Measurements from ENCODE around the gene ITGB1.

ITGB1 gene

DNA sequence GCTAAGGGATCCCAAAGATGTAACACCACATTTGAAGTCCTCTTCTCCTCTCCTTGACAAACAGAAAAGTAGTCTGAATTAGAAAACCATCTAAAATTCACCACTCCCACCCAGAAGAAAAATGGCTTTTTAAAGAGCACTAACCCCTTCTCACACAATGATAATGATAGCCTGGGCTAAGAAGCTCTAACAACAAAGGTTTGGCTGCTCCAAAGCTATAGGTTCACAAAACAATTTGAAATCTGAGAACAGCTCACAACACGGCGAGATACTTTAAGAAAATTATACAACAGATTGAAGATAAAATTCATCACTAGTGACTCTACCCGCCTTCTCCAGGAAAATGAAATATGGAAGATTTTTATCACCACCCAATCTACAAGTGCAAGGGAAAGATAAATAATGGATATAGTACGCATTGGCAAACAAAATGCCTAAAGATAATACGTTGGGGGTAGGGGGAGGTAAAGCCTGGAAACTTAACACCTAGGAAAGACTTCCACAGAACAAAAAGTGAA is 7.4 kb downstream of the ITGB1 start:
- DNase-seq (ENCODE audit: low spot score) = no peak
- in situ Hi-C loops (cut with MboI; ENCODE audit: low pct_unique_long_range_greater_than_20kb, low sequenced_read_pairs, unreplicated experiment) = no loop called here

DNA sequence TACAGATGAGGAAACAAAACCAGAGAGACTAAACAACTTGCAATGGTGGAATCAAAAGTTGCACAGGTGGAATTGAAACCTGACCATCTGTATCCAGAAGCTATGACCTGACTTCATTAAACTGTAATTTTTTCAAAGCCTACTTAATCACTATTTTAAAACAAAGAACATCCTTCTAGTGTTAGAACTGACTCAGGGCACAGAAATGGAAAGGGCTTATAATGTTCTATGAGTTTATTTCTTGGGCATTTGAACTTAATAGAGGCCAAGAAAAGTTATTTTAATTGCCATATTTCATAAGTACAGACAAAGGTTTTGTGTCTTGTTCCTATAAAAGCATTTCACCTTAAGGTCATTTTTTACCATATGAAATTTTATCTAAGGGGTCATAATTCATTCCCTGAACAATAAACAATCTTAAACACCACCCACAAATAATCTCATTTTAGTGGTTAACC is 8.8 kb downstream of the ITGB1 start:
- no peak for DNase-seq (ENCODE audit: low spot score)
- in situ Hi-C loops (cut with MboI; ENCODE audit: low pct_unique_long_range_greater_than_20kb, low sequenced_read_pairs, unreplicated experiment) = no loop called here
- TF ChIP-seq, protein P1, sequence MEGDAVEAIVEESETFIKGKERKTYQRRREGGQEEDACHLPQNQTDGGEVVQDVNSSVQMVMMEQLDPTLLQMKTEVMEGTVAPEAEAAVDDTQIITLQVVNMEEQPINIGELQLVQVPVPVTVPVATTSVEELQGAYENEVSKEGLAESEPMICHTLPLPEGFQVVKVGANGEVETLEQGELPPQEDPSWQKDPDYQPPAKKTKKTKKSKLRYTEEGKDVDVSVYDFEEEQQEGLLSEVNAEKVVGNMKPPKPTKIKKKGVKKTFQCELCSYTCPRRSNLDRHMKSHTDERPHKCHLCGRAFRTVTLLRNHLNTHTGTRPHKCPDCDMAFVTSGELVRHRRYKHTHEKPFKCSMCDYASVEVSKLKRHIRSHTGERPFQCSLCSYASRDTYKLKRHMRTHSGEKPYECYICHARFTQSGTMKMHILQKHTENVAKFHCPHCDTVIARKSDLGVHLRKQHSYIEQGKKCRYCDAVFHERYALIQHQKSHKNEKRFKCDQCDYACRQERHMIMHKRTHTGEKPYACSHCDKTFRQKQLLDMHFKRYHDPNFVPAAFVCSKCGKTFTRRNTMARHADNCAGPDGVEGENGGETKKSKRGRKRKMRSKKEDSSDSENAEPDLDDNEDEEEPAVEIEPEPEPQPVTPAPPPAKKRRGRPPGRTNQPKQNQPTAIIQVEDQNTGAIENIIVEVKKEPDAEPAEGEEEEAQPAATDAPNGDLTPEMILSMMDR (IDR thresholded peaks at IDR 0.05; ENCODE audit: extremely low read depth, insufficient read depth, missing control alignments) = no peak

More for the DNA sequence above, 7.4 kb downstream of the ITGB1 start:
- TF ChIP-seq, protein P1 (IDR thresholded peaks at IDR 0.05; ENCODE audit: extremely low read depth, insufficient read depth, missing control alignments) = no peak

DNA sequence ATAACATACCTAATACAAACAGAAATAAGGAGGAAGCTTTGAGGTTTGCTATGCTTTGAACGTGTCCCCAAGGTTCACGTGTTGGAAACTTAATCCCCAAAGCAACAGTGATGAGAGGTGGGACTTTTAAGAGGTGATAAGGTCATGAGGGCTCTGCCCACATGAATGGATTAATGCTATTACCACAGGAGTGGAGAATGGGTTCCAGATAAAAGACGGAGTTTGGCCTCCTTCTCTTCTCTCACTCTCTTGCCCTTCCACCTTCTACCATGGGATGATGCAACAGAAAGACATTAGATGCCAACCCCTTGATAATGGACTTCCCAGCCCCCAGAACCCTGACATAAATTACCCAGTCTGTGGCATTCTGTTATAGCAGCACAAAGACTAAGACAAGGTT is 9.6 kb downstream of the ITGB1 start:
- TF ChIP-seq, protein P1 (IDR thresholded peaks at IDR 0.05; ENCODE audit: extremely low read depth, insufficient read depth, missing control alignments) = no peak
- in situ Hi-C loops (cut with MboI; ENCODE audit: low pct_unique_long_range_greater_than_20kb, low sequenced_read_pairs, unreplicated experiment) = no loop called here

DNA sequence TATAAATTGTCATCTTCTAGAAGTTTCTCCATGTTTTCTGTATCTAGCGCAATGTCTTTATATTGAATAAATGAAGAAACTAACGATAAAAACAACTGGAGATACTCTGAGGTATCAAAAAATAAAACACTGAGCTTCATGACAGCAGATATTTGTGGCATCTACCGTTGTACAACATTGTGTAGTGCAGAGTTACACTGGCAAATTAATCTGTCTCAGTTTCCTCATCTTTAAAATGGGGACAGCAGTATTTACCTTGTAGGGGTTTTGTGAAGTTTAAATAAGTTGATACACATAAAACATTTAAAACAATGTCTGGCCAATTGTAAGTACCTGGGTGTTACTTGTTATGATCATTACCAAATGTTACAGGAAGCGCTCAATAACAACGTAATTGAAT is 10.4 kb downstream of the ITGB1 start:
- DNase-seq (ENCODE audit: low spot score) = no peak
- TF ChIP-seq, protein P1 (IDR thresholded peaks at IDR 0.05; ENCODE audit: extremely low read depth, insufficient read depth, missing control alignments) = no peak
- in situ Hi-C loops (cut with MboI; ENCODE audit: low pct_unique_long_range_greater_than_20kb, low sequenced_read_pairs, unreplicated experiment) = no loop called here

More for the DNA sequence above, 9.6 kb downstream of the ITGB1 start:
- DNase-seq (ENCODE audit: low spot score) = no peak

DNA sequence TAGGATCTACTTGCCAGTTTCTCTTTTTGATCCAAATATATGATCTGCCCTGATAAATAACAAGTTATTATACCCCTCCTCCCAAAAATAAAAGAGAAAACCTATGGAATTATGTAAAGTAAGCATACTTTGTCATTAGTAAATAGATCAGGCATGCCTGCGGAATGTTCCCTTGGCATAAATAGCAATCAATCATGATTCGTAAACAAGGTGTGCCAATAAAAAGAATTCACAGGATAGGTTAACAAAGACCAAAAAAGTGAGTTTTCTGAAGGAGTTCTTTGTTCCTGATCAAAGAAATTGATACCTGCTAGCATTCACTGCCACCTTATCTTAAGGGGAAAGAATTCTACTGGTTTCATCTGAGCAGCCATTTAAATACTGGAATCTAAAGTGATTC is 11.9 kb downstream of the ITGB1 start:
- in situ Hi-C loops (cut with MboI; ENCODE audit: low pct_unique_long_range_greater_than_20kb, low sequenced_read_pairs, unreplicated experiment) = no loop called here

DNA sequence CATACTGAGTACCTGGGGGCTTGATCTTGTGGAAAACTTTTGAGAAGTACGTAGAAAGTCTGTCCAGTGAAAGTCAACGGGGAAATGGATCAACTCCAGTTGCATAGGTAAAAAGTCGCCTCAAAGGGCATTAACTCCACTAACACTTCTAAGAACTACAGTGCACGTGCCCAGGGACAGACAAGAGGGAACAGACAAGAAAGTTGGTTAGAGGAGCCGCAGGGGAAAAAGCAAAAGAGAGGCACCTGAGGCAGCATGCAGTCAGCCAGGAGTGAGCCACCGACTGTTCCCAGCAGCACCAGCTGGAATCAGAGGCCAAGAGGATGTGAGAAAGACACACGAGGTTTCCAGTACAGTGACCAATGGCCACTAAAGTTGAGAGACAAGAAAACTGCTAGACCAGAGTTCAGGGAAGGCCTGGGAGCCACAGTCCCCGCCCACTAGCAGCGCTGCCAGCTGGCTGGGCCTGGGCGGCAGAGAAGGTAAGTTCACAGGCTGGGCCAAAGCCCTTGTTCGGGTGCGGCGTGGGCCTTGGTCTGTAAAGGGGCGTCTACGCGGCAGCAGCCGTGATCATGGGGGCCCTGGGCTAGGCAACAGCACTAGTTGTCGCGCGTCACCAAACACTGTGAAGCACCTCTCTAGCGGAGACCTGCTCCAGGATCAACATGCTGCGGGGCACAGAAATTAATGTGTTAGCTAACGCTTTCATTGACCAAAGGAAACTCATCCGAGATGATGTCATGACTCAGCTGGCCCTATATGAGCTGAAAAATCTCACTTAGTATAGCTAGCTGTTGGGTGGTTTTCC is 14.0 kb downstream of the ITGB1 start:
- in situ Hi-C loops (cut with MboI; ENCODE audit: low pct_unique_long_range_greater_than_20kb, low sequenced_read_pairs, unreplicated experiment) = no loop called here
- TF ChIP-seq, protein P1 (IDR thresholded peaks at IDR 0.05; ENCODE audit: extremely low read depth, insufficient read depth, missing control alignments) = no peak
- DNase-seq (ENCODE audit: low spot score) = no peak

More for the DNA sequence above, 11.9 kb downstream of the ITGB1 start:
- DNase-seq (ENCODE audit: low spot score) = no peak
- TF ChIP-seq, protein P1 (IDR thresholded peaks at IDR 0.05; ENCODE audit: extremely low read depth, insufficient read depth, missing control alignments) = no peak
